ENCODE measurements around the gene MORF4L1. TPM values are rescaled to one million over a fixed set of nuclear protein-coding genes. Genes with fewer than 3 reads are reported as not detected.
A peak's percentile ranks its signal among the peaks of the same experiment; 100 is the strongest.
"Not testable (repeated sequence)": the region's sequence is repeated elsewhere in the genome, so short reads cannot be mapped to it uniquely, and the experiment has no call there.

The MORF4L1 gene
- total RNA-seq, 1 donor from 2014 or later = 252 TPM

- no peak for DNase-seq (ENCODE audit: low spot score)
Measured at GRCh38 chr15:78925956-78926743, 53.5 kb downstream of the MORF4L1 start.

DNA sequence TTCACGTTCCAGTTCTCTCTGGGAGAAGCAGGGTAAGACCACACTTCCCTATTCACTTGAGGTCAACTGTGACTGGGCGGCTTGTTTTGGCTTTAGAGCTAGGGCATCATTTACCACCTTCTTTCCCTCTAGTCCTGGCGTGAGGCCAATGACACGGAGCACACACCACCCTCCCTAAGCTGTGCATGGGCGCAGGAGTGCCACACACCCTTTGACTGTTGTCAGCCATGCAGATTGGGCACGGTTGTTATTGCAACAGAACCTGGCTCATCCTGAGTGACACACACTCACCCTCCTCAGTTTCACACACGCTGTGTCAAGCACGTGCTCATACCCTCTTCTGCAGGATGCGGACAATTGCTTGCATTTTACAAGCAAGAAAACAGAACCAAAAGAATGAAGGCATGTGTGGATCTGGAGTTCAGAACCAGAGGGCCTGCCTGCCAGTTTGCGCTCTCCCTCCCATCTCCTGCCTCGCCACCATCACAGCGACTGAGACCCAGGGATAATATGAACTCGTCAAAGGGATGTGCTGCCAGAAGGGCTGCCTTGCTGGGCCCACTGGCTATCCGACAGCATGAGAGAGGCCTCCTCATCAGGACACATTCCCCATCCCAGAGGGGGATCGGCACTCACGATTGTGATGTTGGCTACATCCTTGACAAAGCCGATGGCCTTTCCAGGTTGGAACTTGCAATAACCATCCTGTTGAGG, 54.5 kb downstream of the MORF4L1 start:
- no peak for DNase-seq (ENCODE audit: low spot score)

DNA sequence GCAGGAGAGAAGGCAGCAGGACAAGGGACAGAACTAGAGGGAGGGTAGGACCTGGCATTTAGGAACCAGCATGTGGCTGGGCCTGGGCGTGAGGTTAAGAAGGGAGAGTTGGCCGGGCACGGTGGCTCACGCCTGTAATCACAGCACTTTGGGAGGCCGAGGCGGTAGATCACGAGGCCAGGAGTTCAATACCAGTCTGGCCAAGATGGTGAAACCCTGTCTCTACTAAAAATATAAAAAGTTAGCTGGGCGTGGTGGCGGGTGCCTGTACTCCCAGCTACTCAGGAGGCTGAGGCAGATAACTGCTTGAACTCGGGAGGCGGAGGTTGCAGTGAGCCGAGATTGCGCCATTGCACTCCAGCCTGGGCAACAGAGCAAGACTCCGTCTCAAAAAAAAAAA, 55.5 kb downstream of the MORF4L1 start:
- DNase-seq (ENCODE audit: low spot score) = not testable (repeated sequence)

DNA sequence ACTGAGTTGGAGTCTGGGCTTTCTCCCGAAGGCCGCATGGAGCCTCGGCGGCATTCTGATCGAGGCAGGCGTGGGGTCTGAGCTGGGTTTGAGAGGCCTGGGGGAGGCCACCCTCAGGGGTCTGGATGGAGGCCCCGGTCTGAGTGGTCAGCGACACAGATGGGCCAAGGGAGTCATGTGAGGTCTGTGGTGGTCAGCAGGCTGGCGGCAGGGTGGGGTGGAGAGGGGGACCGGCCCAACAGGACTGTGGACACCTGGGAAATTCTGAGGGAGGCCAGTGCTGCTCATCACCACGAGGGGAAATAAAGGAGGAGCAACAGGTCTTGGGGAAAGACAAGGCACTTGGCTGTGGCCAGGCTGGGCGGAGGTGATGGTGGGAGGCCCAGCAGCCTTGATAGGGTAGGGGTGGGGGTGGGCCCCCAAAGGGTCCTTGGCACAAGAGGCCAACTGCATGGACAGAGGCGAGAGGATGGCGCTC, 56.0 kb downstream of the MORF4L1 start:
- DNase-seq (ENCODE audit: low spot score) = no peak

DNA sequence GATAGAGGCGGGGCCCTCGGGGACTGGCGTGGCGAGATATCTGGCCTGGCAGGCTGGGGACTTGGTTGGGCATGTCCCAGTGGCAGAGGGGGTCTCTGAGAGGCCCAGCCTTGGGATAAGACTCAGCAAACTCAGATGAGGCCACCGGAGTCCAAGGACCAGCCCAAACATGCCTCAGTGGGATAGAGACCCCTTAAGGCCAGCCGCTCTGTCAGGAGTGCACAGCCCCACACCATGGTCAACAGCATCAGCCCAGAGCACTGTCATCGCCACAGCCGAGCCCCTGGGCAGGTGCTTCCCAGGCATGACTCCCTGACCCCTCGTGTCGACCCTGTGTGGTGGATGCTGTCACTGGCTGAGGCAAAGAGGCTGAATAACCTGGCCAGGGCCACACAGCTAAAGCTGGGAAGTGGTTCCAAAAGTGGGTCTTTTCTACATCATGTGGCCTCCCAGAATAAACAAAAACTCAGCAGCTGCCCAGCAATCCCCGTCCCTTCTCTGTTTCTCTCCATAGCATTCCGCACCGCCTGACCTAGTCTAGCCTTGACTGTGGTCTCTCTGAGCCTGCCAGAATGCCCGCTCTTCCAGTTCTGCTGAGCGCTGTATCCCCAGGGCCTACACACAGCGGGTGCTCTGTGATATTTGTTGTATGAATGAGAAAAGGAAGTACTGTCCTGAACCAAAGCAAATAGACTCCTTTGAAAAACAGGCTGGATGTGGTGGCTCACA, 57.0 kb downstream of the MORF4L1 start:
- DNase-seq (ENCODE audit: low spot score) = no peak

- DNase-seq (ENCODE audit: low spot score) = peak; percentile 91
Measured at GRCh38 chr15:78930577-78931388, 58.1 kb downstream of the MORF4L1 start.

DNA sequence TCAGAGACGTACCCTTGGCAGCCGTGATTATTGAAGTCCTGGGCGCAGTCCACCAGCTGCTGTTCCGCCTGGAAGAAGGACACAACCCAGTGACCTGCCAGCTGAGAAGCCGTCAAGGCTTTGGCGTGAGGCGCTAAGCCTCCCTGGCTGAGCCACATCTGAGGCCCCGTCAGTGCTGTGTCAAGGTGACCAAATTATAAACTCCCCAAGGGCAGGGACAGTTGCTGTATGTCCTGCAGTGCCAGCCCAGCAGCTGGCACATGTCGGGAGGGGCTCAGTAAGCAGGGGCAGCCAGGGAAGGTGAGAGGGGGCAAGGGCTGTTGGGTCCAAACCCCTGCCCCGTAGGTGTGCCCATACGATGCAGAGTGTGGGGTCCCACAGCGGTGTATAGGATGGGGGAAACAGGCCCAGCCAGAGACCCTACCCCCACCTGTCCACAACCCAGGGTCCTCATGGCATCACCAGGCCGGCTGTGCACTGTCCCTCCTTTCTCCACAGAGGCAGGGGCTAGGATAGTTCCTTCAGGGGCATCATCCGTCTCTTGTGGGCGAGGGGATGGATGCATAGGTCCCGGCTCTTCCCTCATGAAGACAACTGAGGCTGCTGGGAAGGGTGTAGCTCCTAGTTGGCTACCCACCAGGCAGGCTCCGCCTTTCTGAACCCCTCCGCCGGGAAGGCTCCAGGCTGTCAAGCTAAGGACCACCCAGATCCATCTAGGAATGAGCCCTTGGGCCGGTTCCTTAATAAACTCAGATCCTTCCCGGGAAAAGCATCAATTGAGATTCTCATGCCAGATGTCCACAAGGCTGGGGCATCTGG, 59.0 kb downstream of the MORF4L1 start:
- no peak for DNase-seq (ENCODE audit: low spot score)

GRCh38 chr15:78932258-78932808, 59.6 kb downstream of the MORF4L1 start:
- no peak for DNase-seq (ENCODE audit: low spot score)

DNA sequence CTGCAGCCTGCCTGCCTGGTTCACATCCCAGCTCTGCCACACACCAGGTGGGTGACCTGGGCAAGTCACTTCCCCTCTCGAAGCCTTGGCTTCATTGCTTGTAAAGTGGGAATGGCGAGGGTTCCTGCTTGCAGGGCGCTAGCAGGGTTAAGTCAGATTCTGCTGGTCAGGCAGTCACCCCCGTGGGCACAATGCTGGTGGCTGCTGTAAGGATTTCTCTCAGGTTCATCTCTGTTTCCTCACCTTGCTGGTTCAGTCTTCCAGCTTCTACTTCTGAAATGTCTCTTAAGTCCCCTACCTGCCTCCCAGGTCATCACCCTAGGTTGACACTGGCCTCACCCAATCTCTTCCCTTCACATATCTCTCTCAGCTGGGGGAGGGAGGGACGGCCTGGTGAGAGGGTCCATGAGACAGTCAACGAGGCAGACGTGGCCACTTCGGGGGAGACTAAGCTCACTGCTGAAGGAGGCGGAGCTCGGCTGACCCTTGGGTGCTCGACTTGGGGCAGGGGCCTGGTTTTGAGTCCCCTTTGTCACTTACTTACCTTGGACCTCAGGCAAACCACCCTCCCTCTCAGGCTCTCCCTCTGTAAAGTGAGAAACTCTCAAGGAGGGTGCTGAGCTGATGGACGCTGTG, 60.6 kb downstream of the MORF4L1 start:
- DNase-seq (ENCODE audit: low spot score) = no peak

- no peak for DNase-seq (ENCODE audit: low spot score)
Measured at GRCh38 chr15:78933823-78934654, 61.3 kb downstream of the MORF4L1 start.

DNA sequence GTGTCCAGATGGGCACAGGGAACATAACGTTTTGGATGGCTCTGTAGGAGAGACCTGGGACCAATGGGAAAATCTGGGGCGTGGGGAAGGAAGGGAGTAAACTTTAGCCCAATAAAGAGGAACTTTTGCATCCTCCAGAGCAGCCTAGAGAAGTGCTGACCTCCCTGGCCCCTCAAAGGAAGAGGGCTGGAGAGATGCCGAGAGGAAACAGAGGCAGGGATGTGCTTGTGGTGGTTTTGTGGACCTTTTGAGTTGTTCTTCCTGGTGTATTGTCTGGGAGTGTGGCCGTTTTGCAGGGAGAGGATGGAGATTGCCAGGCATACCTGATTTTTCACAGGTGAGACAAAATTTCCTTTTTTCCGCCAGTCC, 61.9 kb downstream of the MORF4L1 start:
- no peak for DNase-seq (ENCODE audit: low spot score)

DNA sequence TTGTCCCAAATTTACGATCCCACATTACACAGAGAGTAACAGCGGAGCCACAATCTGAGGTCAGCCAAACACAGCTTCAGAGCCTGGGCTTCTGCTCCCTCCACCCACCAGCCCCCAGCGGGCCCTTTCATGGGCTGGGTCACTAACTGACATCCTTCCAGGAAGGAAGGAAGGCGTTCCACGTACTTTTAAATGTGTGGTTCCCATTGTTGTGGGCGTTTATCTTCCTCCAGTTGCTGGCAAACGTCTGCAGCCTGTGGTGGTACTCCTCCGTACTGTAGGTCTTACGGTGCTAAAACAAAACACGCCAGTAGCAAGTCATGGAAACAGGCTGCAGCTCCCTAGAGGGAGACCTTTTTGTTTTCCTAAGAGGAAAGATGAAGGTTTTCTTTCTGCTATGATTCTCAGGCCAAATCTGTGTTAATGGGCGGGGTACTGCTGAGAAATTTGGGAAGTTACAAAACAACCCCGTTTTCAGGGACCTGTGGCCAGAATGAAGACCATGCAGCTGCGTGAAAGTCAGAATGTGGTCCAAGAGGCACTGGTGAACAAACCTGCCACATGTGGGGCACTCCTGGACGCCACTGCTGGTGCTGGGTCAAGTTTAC, 64.5 kb downstream of the MORF4L1 start:
- no peak for DNase-seq (ENCODE audit: low spot score)

DNA sequence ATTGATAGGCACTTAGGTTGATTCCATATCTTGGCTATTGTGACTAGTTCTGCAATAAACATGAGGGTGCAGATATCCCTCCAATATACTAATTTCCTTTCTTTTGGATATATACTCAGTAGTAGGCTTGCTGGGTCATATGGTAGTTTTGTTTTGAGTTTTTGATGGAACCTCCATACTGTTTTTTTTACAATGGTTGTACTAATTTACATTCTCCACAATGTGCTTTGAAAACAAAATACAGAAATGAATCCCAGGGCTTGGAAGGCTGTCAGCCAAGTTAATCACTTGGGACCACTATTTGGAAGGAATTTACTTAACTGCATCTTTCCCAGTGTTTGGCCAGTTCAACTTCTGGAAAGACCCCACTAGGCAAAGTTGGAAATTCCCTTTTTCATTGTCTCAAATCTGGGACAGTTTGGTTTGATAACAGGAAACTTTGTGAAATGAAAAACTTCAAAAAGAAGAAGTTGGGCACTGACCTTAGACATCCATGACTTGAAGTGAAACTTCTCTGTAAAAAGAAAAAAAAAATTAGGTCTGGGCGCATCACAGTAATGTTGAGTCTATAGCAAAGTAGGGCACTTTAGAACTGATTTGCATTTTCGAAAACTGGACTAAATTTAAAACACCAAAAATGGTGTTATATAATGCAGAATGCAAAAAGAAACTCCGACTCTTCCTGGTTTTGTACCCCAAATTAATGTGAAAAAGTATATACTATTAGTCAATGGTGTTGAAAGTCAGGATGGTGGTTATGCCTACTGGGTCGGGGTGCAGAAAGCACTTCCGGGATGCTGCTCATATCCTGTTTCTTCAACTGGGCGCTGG, 66.2 kb downstream of the MORF4L1 start:
- DNase-seq (ENCODE audit: low spot score) = no peak

- DNase-seq (ENCODE audit: low spot score) = no peak
Measured at GRCh38 chr15:78942741-78943140, 70.1 kb downstream of the MORF4L1 start.

DNA sequence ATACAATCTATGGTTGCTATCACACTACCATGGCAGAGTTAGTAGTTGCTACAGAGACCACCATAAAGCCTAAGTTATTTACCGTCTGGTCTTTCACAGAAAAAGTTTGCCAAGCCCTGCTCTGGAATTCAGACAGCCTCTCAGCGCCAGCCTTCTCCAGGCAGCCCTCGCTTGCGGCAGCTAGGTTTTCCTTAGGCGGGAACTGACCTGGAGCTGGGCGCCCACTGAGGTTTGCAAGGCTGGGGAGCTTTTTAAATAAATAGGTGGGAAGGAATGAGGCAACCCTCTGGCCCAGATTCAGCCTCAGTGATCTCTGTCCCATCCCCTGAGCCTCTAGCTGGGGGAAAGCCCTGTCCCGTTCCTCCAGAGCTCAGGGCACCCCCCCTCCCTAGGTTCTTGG, 71.0 kb downstream of the MORF4L1 start:
- DNase-seq (ENCODE audit: low spot score) = no peak

- DNase-seq (ENCODE audit: low spot score) = no peak
Measured at GRCh38 chr15:78944202-78944625, 71.5 kb downstream of the MORF4L1 start.

GRCh38 chr15:78944669-78945407, 72.1 kb downstream of the MORF4L1 start, which contains the start of gene CTSH:
CTSH (minus strand) TSS chr15:78945046; CDS start chr15:78944981, 65 bp downstream.
- peak; percentile 92 for DNase-seq (ENCODE audit: low spot score)
